Fibroblast of skin of scalp (primary cell): Measurements from ENCODE around the gene FAM199X. TPM values are rescaled to one million over a fixed set of nuclear protein-coding genes. Genes with fewer than 3 reads are reported as not detected.
A peak's percentile ranks its signal among the peaks of the same experiment; 100 is the strongest.

Source experiments
- DNase-seq: peaks from one replicate; pipeline ENCODE4 v3.0.0-alpha.2; 2013
- polyA plus RNA-seq, 2 experiments: library from polyadenylated mRNA; unstranded; fragments of 120-200 nt; gene quantifications; one replicate each; pipeline ENCODE4 v1.2.1, GENCODE V29; 2013; ENCODE audit not compliant: insufficient read length in 2 of 2

FAM199X gene
- polyA plus RNA-seq (2013, experiment 1 of 2; ENCODE audit: insufficient read length): 11.4 TPM
- polyA plus RNA-seq (2013, experiment 2 of 2; ENCODE audit: insufficient read length): 12.2 TPM

GRCh38 chrX:104165894-104166734 is at the start of gene FAM199X:
TSS of gene FAM199X (plus strand) at chrX:104166453. CDS start at chrX:104166786, 333 bp downstream.
- peak; percentile 86 for DNase-seq

DNA sequence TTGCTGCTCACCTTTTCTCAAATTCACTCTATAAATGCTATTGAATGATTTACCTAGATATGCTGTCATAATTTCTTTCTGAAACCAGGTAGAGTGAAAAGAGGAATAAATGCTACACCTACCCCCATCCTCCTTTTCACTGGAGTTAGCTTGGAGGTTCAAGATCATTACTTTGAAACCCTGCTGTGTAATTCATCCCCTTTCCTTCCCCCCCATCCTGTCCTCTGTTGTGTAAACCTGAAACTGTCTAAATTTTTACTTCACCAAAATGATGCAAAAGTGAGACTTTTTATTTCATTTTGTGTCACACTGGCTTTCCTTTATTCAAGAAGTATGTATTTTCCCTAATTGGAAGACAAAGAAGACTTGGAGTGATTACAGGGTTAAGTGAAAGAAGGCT is 48.5 kb upstream of the FAM199X start:
- no peak for DNase-seq

GRCh38 chrX:104118765-104119164 is 47.5 kb upstream of the FAM199X start:
- no peak for DNase-seq

DNA sequence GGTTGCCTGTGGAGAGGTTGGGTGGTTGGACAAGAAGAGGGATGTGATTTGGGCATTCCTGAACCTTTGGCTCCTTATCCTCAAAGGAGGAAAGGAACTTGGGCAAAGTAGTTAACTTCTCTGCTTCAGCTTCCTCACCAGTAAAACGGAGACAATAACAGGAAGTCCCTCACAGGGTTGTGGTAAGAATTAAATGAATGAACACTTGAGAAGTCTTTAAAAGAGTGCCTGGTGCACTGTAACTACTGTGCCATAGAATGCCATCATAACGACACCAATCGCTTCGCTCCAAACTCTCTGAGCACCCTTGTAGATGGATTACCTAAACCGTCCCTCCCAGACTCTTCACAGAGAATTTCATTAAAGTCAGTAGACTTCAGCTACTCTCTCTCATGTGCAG is 43.4 kb upstream of the FAM199X start:
- no peak for DNase-seq

GRCh38 chrX:104126856-104127255 is 39.4 kb upstream of the FAM199X start:
- DNase-seq: no peak

- DNase-seq: no peak
These were observed 35.4 kb upstream of the FAM199X start for GRCh38 chrX:104130808-104131207.

GRCh38 chrX:104134583-104135261 is 31.5 kb upstream of the FAM199X start:
- DNase-seq: no peak

- peak; percentile 34 for DNase-seq
These were observed 30.6 kb upstream of the FAM199X start for GRCh38 chrX:104135677-104136076.

GRCh38 chrX:104136241-104137019 is 29.8 kb upstream of the FAM199X start:
- DNase-seq: peak; percentile 80

- peak; percentile 11 for DNase-seq
These were observed 28.8 kb upstream of the FAM199X start for GRCh38 chrX:104137496-104137895.

- no peak for DNase-seq
These were observed 25.0 kb upstream of the FAM199X start for GRCh38 chrX:104141087-104141760.

GRCh38 chrX:104151037-104151436 is 15.2 kb upstream of the FAM199X start:
- DNase-seq: no peak

DNA sequence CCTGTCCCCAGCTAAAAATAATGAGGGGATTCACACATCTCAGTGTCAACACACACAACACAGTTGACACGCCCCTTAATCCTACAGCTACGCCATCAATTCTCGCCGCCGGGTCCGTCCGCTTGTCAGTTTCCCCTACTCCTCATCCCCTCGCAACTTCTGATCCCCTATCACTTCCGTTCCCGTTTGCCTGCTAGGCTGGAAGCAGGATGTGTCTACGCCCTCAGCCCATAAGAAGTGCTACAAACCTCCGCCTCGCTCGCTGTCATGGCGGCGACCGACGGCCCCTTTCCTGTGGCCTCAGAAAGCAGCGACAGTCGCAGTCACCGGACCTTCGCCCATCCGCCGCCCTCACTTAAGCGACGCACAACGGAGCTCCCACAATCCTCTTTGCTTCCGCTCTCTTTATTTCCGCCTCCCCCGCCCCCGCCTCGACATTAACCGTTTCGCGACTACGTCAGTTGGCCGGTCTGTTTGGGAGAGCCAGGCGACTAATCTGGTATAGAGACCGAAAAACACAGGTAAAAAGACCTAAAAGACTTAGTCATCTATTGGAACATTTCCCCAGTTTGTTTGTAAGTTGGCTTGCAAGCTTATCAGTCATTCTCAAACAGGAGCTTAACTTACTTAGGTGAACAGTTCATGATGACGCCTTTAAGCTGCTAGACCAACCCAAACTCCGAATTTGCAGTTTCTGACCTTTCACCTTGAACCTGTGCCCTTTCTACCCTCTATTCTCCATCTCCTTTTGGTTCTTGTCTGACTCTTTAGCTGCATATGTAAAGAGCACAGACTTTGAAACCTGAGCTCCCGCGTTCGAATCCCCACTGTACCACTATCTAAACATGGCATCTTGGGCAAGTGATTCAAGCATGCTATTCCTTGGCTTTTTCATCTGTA is 9.4 kb upstream of the FAM199X start, which contains the start of gene SLC25A53:
Gene SLC25A53, minus strand, starts transcription at position 380 of the 900 bp plus-strand sequence. CDS start 51,752 bp downstream, outside the sequence.
- peak; percentile 81 for DNase-seq

- DNase-seq: no peak
These were observed 633 bp downstream of the FAM199X start for GRCh38 chrX:104166735-104167436.

DNA sequence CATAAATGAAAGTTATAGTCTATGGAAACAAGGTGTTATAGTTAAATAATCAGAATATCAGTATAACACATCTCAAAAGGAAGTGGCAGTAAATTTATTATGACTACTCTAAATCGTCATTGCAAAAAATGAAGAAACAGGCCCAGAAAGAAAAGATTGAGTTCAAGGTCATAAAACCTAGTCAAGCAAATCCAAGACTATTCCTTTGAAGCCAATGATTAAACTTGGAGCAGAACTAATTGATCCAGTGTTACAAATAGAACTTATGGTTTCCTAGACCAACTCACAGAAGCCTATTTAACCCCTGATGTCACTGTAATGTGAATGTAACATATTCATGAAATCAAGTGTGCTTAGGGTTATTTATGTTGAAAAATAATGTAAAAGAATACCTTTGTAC is 1.9 kb downstream of the FAM199X start:
- no peak for DNase-seq

DNA sequence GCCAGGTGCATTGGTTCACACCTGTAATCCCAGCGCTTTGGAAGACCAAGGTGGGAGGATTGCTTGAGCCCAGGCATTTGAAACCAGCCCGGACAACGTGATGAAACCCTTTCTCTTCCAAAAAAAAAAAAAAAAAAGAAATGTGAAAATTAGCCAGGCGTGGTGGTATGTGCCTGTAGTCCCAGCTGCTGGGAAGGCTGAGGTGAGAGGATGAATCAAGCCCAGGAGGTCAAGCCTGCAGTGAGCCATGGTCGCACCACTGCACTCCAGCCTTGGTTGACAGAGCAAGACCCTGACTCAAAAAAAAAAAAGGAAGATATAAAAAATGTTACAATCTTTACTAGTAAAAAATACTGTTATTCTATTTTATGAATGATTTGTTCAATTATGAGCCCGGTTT is 5.9 kb downstream of the FAM199X start:
- DNase-seq: no peak

GRCh38 chrX:104172788-104173187 is 6.5 kb downstream of the FAM199X start:
- no peak for DNase-seq

- no peak for DNase-seq
These were observed 7.6 kb downstream of the FAM199X start for GRCh38 chrX:104173841-104174240.

DNA sequence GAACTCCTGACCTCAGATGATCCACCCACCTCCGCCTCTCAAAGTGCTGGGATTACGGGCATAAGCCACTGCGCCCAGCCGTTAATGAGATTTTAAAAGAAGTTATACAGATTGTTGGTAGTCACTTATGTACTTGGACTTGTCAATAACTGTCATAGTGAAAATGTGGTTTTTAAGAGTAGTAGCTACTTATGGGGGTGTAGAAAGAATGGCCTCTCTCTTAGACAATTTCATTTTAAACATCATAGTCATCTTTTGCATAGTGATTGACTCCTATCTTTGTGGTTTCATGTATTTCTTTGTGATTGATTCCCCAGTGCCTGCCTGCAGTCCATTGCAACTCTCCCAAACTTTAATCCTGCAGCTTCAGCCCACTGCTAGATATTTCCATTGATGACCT is 17.4 kb downstream of the FAM199X start:
- DNase-seq: no peak

DNA sequence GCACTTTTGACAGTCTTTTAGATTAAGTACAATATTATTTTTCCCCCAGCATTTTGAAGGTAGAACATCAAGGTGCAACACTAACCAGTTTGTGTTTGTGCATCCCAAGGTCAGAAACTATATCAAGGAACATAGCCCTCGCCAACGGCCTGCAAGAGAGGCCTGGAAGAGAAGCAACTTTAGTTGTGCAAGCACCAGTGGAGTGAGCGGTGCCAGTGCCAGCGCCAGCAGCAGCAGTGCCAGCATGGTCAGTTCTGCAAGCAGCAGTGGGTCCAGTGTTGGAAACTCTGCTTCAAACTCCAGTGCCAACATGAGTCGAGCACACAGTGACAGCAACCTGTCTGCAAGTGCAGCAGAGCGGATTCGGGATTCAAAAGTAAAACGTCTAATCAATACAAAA is 21.7 kb downstream of the FAM199X start:
- DNase-seq: no peak
